H1 (cell line): ENCODE measurements around the gene MMP20. TPM values are rescaled to one million over a fixed set of nuclear protein-coding genes. Genes with fewer than 3 reads are reported as not detected.
A peak's percentile ranks its signal among the peaks of the same experiment; 100 is the strongest.

Source experiments
- CTCF ChIA-PET: fragments of 300-600 bp; sonication (Branson Sonifier 250); formaldehyde crosslinking; loops from one replicate; lab custom pipeline; 2021; ENCODE audit not compliant: partially characterized antibody; lab: Charles Lee
- POLR2A ChIA-PET: fragments of 300-600 bp; sonication (Branson Sonifier 250); formaldehyde crosslinking; loops from one replicate; lab custom pipeline; 2021; ENCODE audit warnings: inconsistent platforms; ENCODE audit not compliant: partially characterized antibody; lab: Charles Lee
- DNase-seq, 2 experiments: peaks; one replicate each; pipeline versions ENCODE4 v3.0.0 to v3.0.0-alpha.2; 2010 to 2022; ENCODE audit warnings: low spot score in 2 of 2, low read depth in 1 of 2, mixed read lengths in 1 of 2
- FAIRE-seq: peaks from 2 replicates; lab custom pipeline; 2011; peaks lifted over from hg19 to GRCh38; lab: Jason Lieb, UNC
- H2AFZ ChIP-seq: 2 replicates; pipeline ENCODE4 v1.8.1; 2012; ENCODE audit warnings: low read length, inconsistent platforms
- H2AK5ac ChIP-seq: 2 replicates; pipeline ENCODE4 v1.6.1; 2013; ENCODE audit warnings: low read depth, low read length
- H2BK120ac ChIP-seq: replicated peaks from 2 replicates; pipeline ENCODE3; 2013; ENCODE audit warnings: low read depth, low read length, inconsistent platforms
- H2BK12ac ChIP-seq: 2 replicates; pipeline ENCODE4 v1.6.1; 2013; ENCODE audit warnings: low read depth, low read length
- H2BK15ac ChIP-seq: 2 replicates; pipeline ENCODE4 v1.6.1; 2013; ENCODE audit warnings: low read length
- H2BK20ac ChIP-seq: 2 replicates; pipeline ENCODE4 v1.6.1; 2013; ENCODE audit warnings: low read length
- H2BK5ac ChIP-seq: 2 replicates; pipeline ENCODE4 v1.6.1; 2013; ENCODE audit warnings: low read depth, low read length
- H3K14ac ChIP-seq: 2 replicates; pipeline ENCODE4 v1.6.1; 2013; ENCODE audit warnings: inconsistent platforms; ENCODE audit not compliant: insufficient read length
- H3K18ac ChIP-seq: 2 replicates; pipeline ENCODE4 v1.6.1; 2013; ENCODE audit warnings: low read length; ENCODE audit errors: extremely low read depth
- H3K23ac ChIP-seq: 2 replicates; pipeline ENCODE4 v1.6.1; 2013; ENCODE audit warnings: inconsistent platforms; ENCODE audit not compliant: insufficient read length
- H3K23me2 ChIP-seq: 2 replicates; pipeline ENCODE4 v1.6.1; 2013; ENCODE audit warnings: low read depth, low read length
- H3K27ac ChIP-seq: 2 replicates; pipeline ENCODE4 v1.6.1; 2011; ENCODE audit warnings: low read depth, low read length, inconsistent platforms
- H3K27me3 ChIP-seq, 4 experiments: replicated peaks in 1 of 4; 1 replicate in 1 of 4; 2 replicates in 3 of 4; pipeline versions ENCODE4 v1.6.1 to v1.8.1; 2011 to 2013; ENCODE audit warnings: low read length in 3 of 4, mild to moderate bottlenecking in 3 of 4, inconsistent platforms in 2 of 4, mixed read lengths in 2 of 4, moderate library complexity in 1 of 4; ENCODE audit not compliant: control insufficient read depth in 3 of 4, insufficient read depth in 3 of 4; ENCODE audit errors: extremely low read depth in 1 of 4
- H3K36me3 ChIP-seq, 4 experiments: 2 replicates each; pipeline versions ENCODE4 v1.6.1 to v1.8.1; 2011 to 2013; ENCODE audit warnings: mild to moderate bottlenecking in 4 of 4, low read length in 3 of 4, moderate library complexity in 2 of 4, control low read depth in 1 of 4, inconsistent platforms in 1 of 4; ENCODE audit not compliant: insufficient read depth in 4 of 4, control insufficient read depth in 2 of 4
- H3K4ac ChIP-seq: replicated peaks from 2 replicates; pipeline ENCODE3; 2013; ENCODE audit warnings: low read length, low read depth, mixed read lengths, inconsistent platforms; ENCODE audit not compliant: insufficient read length
- H3K4me1 ChIP-seq, 4 experiments: replicated peaks in 1 of 4; 1 replicate in 1 of 4; 2 replicates in 3 of 4; pipeline versions ENCODE4 v1.6.1 to v1.8.1; 2011 to 2013; ENCODE audit warnings: low read length in 3 of 4, inconsistent platforms in 2 of 4, mixed read lengths in 1 of 4; ENCODE audit not compliant: insufficient read depth in 4 of 4, control insufficient read depth in 3 of 4
- H3K4me2 ChIP-seq, 2 experiments: 2 replicates each; pipeline versions ENCODE4 v1.6.1 to v1.8.1; 2011 to 2013; ENCODE audit warnings: low read depth in 2 of 2, low read length in 2 of 2, control low read depth in 1 of 2, inconsistent platforms in 1 of 2, mild to moderate bottlenecking in 1 of 2; ENCODE audit not compliant: insufficient read depth in 1 of 2
- H3K4me3 ChIP-seq, 4 experiments: fragments of 200-600, 300-600 bp in 1 of 4; sonication (generic), shearing (Covaris generic), sonication (Bioruptor Twin) in 1 of 4; 2 replicates each; pipeline versions ENCODE4 v1.5.1 to v1.8.1; 2011 to 2016; ENCODE audit warnings: low read length in 4 of 4, low read depth in 3 of 4, control low read depth in 2 of 4, inconsistent platforms in 2 of 4, mild to moderate bottlenecking in 2 of 4, mixed read lengths in 1 of 4, moderate library complexity in 1 of 4; ENCODE audit not compliant: insufficient read depth in 2 of 4; ENCODE audit errors: extremely low read depth in 1 of 4
- H3K56ac ChIP-seq: replicated peaks from 2 replicates; pipeline ENCODE3; 2013; ENCODE audit warnings: low read depth, mild to moderate bottlenecking, mixed read lengths, low read length, inconsistent platforms; ENCODE audit not compliant: insufficient read length
- H3K79me1 ChIP-seq: 2 replicates; pipeline ENCODE4 v1.6.1; 2013; ENCODE audit warnings: low read depth, low read length, control low read depth
- H3K79me2 ChIP-seq, 2 experiments: 2 replicates each; pipeline versions ENCODE4 v1.6.1 to v1.8.1; 2012 to 2013; ENCODE audit warnings: low read length in 2 of 2, mild to moderate bottlenecking in 2 of 2, inconsistent platforms in 1 of 2; ENCODE audit not compliant: insufficient read depth in 2 of 2, control insufficient read depth in 1 of 2
- H3K9ac ChIP-seq, 4 experiments: replicated peaks in 1 of 4; 1 replicate in 1 of 4; 2 replicates in 3 of 4; pipeline versions ENCODE4 v1.6.1 to v1.8.1; 2011 to 2013; ENCODE audit warnings: low read depth in 3 of 4, low read length in 3 of 4, control low read depth in 2 of 4, mild to moderate bottlenecking in 2 of 4, moderate library complexity in 2 of 4, inconsistent platforms in 1 of 4; ENCODE audit errors: extremely low read depth in 1 of 4
- H3K9me3 ChIP-seq, 2 experiments: 2 replicates each; pipeline versions ENCODE4 v1.6.1 to v1.8.1; 2012 to 2013; ENCODE audit warnings: mild to moderate bottlenecking in 2 of 2, moderate library complexity in 2 of 2, control low read depth in 1 of 2, inconsistent platforms in 1 of 2, low read depth in 1 of 2, low read length in 1 of 2, mixed read lengths in 1 of 2; ENCODE audit not compliant: insufficient read depth in 2 of 2
- H4K20me1 ChIP-seq, 2 experiments: replicated peaks in 1 of 2; 2 replicates each; pipeline versions ENCODE3 to v1.8.1; 2011 to 2013; ENCODE audit warnings: inconsistent platforms in 2 of 2, low read length in 2 of 2, mild to moderate bottlenecking in 1 of 2; ENCODE audit not compliant: insufficient read depth in 2 of 2, control insufficient read depth in 1 of 2
- H4K5ac ChIP-seq: 2 replicates; pipeline ENCODE4 v1.6.1; 2013; ENCODE audit warnings: low read length, low read depth, mixed read lengths, inconsistent platforms; ENCODE audit not compliant: insufficient read length
- H4K8ac ChIP-seq: 2 replicates; pipeline ENCODE4 v1.8.0; 2013; ENCODE audit warnings: mild to moderate bottlenecking, moderate library complexity, low read length, inconsistent platforms; ENCODE audit not compliant: insufficient read depth; ENCODE audit errors: extremely low read depth
- H4K91ac ChIP-seq: replicated peaks from 2 replicates; pipeline ENCODE3; 2013; ENCODE audit warnings: low read length, mixed read lengths, inconsistent platforms; ENCODE audit not compliant: insufficient read length
- ATF2 ChIP-seq: IDR thresholded peaks from 2 replicates; pipeline ENCODE4 v1.6.1; 2012; ENCODE audit warnings: low read length, inconsistent platforms
- CBX8 ChIP-seq: fragments of 300-800, 300-1000 bp; sonication (generic); IDR thresholded peaks from 2 replicates; pipeline ENCODE4 v1.7.1; 2016; ENCODE audit warnings: low read depth, low read length, borderline replicate concordance
- CHD1 ChIP-seq: IDR thresholded peaks from 2 replicates; pipeline ENCODE4 v1.6.1; 2012; ENCODE audit warnings: low read depth, low read length, improper control_type of control experiment
- CHD2 ChIP-seq: IDR thresholded peaks from 2 replicates; pipeline ENCODE4 v1.6.1; 2012; ENCODE audit warnings: low read length, improper control_type of control experiment
- JUND ChIP-seq: IDR thresholded peaks from 2 replicates; pipeline ENCODE4 v1.6.1; 2011; ENCODE audit warnings: mild to moderate bottlenecking, improper control_type of control experiment, low read length
- KDM1A ChIP-seq: fragments of 200-600, 300-600 bp; sonication (generic); IDR thresholded peaks from 2 replicates; pipeline ENCODE4 v1.7.1; 2016; ENCODE audit warnings: mild to moderate bottlenecking, low read length, borderline replicate concordance
- RBBP5 ChIP-seq: IDR thresholded peaks from 2 replicates; pipeline ENCODE4 v1.7.1; 2012; ENCODE audit warnings: low read depth, mild to moderate bottlenecking, inconsistent platforms, low read length, moderate library complexity, borderline replicate concordance
- SIN3A ChIP-seq, 2 experiments: IDR thresholded peaks in 1 of 2; conservative IDR thresholded peaks in 1 of 2; 2 replicates each; pipeline ENCODE4 v1.6.1; 2011 to 2012; ENCODE audit warnings: low read length in 2 of 2, improper control_type of control experiment in 1 of 2, low read depth in 1 of 2, mild to moderate bottlenecking in 1 of 2
- ZNF274 ChIP-seq: IDR thresholded peaks from 2 replicates; pipeline ENCODE4 v1.7.0; 2012; ENCODE audit warnings: low read length, borderline replicate concordance; ENCODE audit errors: extremely low read depth
- WGBS, 2 experiments: shearing (Covaris generic) in 1 of 2; methylation state at CpG; one replicate each; pipeline versions ENCODE4 v1.1.6 to v1.1.7; 2013 to 2015; ENCODE audit warnings: low lambda C conversion rate in 2 of 2, mixed read lengths in 2 of 2, inconsistent platforms in 1 of 2, low coverage in 1 of 2, missing lambda C conversion rate in 1 of 2; ENCODE audit not compliant: insufficient replicate concordance in 2 of 2, insufficient coverage in 1 of 2, insufficient read length in 1 of 2; ENCODE audit errors: extremely low coverage in 1 of 2, missing lambda C conversion rate in 1 of 2; 5-methylcytosine and 5-hydroxymethylcytosine counted together
- polyA plus RNA-seq, 7 experiments: library from polyadenylated mRNA; depleted of rRNA in 3 of 7; stranded (reverse) in 5 of 7; unstranded in 2 of 7; fragments of >200 nt in 5 of 7; fragments of 200-250 nt in 2 of 7; gene quantifications; 1 replicate in 5 of 7; 2 replicates in 1 of 7; 4 replicates in 1 of 7; pipeline versions ENCODE4 v1.2.1 to v1.2.3, GENCODE V29; 2011 to 2013; ENCODE audit warnings: missing spikeins in 2 of 7, mixed read lengths in 2 of 7
- total RNA-seq: library from RNA; stranded (reverse); fragmentation: NEBNext Ultra II Directional; extraction: Animal tissue kit (Norgen Biotek cat#: 25700); gene quantifications from 2 replicates; pipeline ENCODE4 v1.2.1, GENCODE V29; 2021

The MMP20 gene
- total and polyA plus RNA-seq, 2 of the 8 experiments (the other 6 are each of a cell fraction or from before 2014, with no cell fraction given), result not detected

- no peaks in the 10 kb centered on the region for H3K23me2 ChIP-seq
- CTCF ChIA-PET, result interaction anchor here (3.3 kb wide), 1 partner anchor 9 kb away, joined by 16 read pairs; no protein-coding TSS in a partner anchor
- no peak overlapping the region for H3K4me3 ChIP-seq
- H3K23ac ChIP-seq, result no peak overlapping the region
- H4K20me1 ChIP-seq, result no peaks in the 10 kb centered on the region
- FAIRE-seq (no peak), DNase-seq (no peak)
- H3K4me1 ChIP-seq, result peaks cover 0 to 3% (median 0%) of the 10 kb centered on the region in 4 experiments; a peak in 1 of 7 replicates
- H2BK5ac ChIP-seq, result no peak overlapping the region
- H4K8ac ChIP-seq, result no peak overlapping the region
- WGBS, 2 experiments, result 82% methylated on average over 5 of the region's 5 CpGs; no CpG with 5 or more reads in 1 of the 2 experiments
- H4K91ac ChIP-seq, result no peak overlapping the region
- no peak overlapping the region for H2BK12ac ChIP-seq
- TF ChIP-seq CBX8 (no peak), CHD2 (no peak), CHD1 (no peak), JUND (no peak), RBBP5 (no peak), SIN3A (conservative IDR thresholded peaks at IDR 0.05 in 1 of 2, IDR thresholded peaks at IDR 0.05 in 1 of 2; ENCODE audit: low read depth in 1 of 2, low read length in 2 of 2) (no peak), ZNF274 (no peak), KDM1A (no peak), ATF2 (no peak)
- H3K27ac ChIP-seq, result no peak overlapping the region
- no peak overlapping the region for H3K14ac ChIP-seq
- no peak overlapping the region for H3K9ac ChIP-seq
- H3K9me3 ChIP-seq, result no peaks in the 10 kb centered on the region
- no peaks in the 10 kb centered on the region for H3K79me1 ChIP-seq
- no peak overlapping the region for H3K56ac ChIP-seq
- no peak overlapping the region for H4K5ac ChIP-seq
- H3K27me3 ChIP-seq, result no peaks in the 10 kb centered on the region
- H3K4ac ChIP-seq, result no peak overlapping the region
- H3K4me2 ChIP-seq, result no peak overlapping the region
- peak overlapping the region; percentile 50; the same call in 1 of the 2 replicates for H2AFZ ChIP-seq
- no peak overlapping the region for H3K18ac ChIP-seq
- no peak overlapping the region for H2BK20ac ChIP-seq
- no peaks in the 10 kb centered on the region for H3K36me3 ChIP-seq
- no peak overlapping the region for H2BK15ac ChIP-seq
- no peak overlapping the region for H2BK120ac ChIP-seq
- H2AK5ac ChIP-seq, result no peak overlapping the region
- POLR2A ChIA-PET, result interaction anchor here (0.7 to 0.9 kb wide), 2 partner anchors 9 to 343 kb away, joined by 3 read pairs; no protein-coding TSS in a partner anchor
- no peaks in the 10 kb centered on the region for H3K79me2 ChIP-seq
These were observed 2.9 kb downstream of the MMP20 start for GRCh38 chr11:102622258-102622657.
